A172 (cell line): ENCODE results near the gene SLC23A2. TPM values are rescaled to one million over a fixed set of nuclear protein-coding genes. Genes with fewer than 3 reads are reported as not detected.
"Not testable (repeated sequence)": the region's sequence is repeated elsewhere in the genome, so short reads cannot be mapped to it uniquely, and the experiment has no call there.

Source experiments
- DNase-seq: peaks from one replicate; pipeline ENCODE4 v3.0.0-alpha.2; 2015; ENCODE audit warnings: low spot score
- total RNA-seq: library from RNA; depleted of rRNA; stranded (reverse); fragments of >200 nt; shearing (Covaris generic); gene quantifications from 2 replicates; pipeline ENCODE4 v1.2.3, GENCODE V29; 2014

Gene SLC23A2
- total RNA-seq, 1 experiment from 2014 or later, result 22.9 TPM

GRCh38 chr20:4876731-4877130, 124.6 kb downstream of the SLC23A2 start:
- no peak for DNase-seq

- no peak for DNase-seq
Measured at GRCh38 chr20:4876301-4876700, 125.0 kb downstream of the SLC23A2 start.

- no peak for DNase-seq
Measured at GRCh38 chr20:4875578-4876067, 125.7 kb downstream of the SLC23A2 start.

- DNase-seq, result no peak
Measured at GRCh38 chr20:4873396-4873795, 127.9 kb downstream of the SLC23A2 start.

- no peak for DNase-seq
Measured at GRCh38 chr20:4871486-4871885, 129.8 kb downstream of the SLC23A2 start.

GRCh38 chr20:4870906-4871305, 130.4 kb downstream of the SLC23A2 start:
- no peak for DNase-seq

- peak; percentile 56 for DNase-seq
Measured at GRCh38 chr20:4869290-4870193, 131.8 kb downstream of the SLC23A2 start.

- no peak for DNase-seq
Measured at GRCh38 chr20:4867051-4867450, 134.3 kb downstream of the SLC23A2 start.

- DNase-seq, result no peak
Measured at GRCh38 chr20:4866429-4866828, 134.9 kb downstream of the SLC23A2 start.

- no peak for DNase-seq
Measured at GRCh38 chr20:4864311-4864752, 137.0 kb downstream of the SLC23A2 start.

- no peak for DNase-seq
Measured at GRCh38 chr20:4862661-4863060, 138.6 kb downstream of the SLC23A2 start.

- DNase-seq, result no peak
Measured at GRCh38 chr20:4861961-4862360, 139.3 kb downstream of the SLC23A2 start.

GRCh38 chr20:4858000-4858399, 143.3 kb downstream of the SLC23A2 start:
- no peak for DNase-seq

GRCh38 chr20:4856022-4856755, 145.1 kb downstream of the SLC23A2 start:
- DNase-seq, result no peak

- DNase-seq, result no peak
Measured at GRCh38 chr20:4855555-4855954, 145.8 kb downstream of the SLC23A2 start.

- DNase-seq, result no peak
Measured at GRCh38 chr20:4855097-4855496, 146.2 kb downstream of the SLC23A2 start.

- no peak for DNase-seq
Measured at GRCh38 chr20:4854561-4854901, 146.8 kb downstream of the SLC23A2 start.

GRCh38 chr20:4853757-4854560, 147.4 kb downstream of the SLC23A2 start:
- DNase-seq, result no peak

GRCh38 chr20:4853004-4853403, 148.3 kb downstream of the SLC23A2 start:
- no peak for DNase-seq

GRCh38 chr20:4850960-4851359, 150.3 kb downstream of the SLC23A2 start:
- DNase-seq, result no peak

- not testable (repeated sequence) for DNase-seq
Measured at GRCh38 chr20:4848829-4849228, 152.5 kb downstream of the SLC23A2 start.

GRCh38 chr20:4848041-4848440, 153.3 kb downstream of the SLC23A2 start:
- DNase-seq, result no peak
